ENCODE measurements around the gene ANP32E. TPM values are rescaled to one million over a fixed set of nuclear protein-coding genes. Genes with fewer than 3 reads are reported as not detected.
"Not testable (repeated sequence)": the region's sequence is repeated elsewhere in the genome, so short reads cannot be mapped to it uniquely, and the experiment has no call there.

The ANP32E gene
- polyA plus RNA-seq, 12 donors, result 37.3 to 90.5 (median 50.1) TPM; not detected in 1

DNA sequence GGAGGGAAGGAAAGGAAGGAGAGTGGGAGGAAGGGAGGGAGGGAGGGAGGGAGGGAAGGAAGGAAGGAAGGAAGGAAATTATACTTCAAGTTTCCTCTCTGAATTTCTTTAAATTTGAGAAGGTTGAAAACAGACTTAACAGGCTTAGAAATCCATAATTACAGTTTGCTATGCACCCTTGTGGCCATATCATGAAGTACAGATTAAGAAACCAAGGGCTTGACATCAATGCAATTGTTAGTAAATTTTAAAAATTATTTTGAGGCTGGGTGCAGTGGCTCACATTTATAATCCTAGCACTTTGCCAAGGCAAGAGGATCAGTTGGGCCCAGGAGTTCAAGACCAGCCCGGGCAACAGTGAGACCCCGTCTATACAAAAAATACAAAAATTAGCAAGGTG, 14.4 kb downstream of the ANP32E start:
- DNase-seq, result no peak

DNA sequence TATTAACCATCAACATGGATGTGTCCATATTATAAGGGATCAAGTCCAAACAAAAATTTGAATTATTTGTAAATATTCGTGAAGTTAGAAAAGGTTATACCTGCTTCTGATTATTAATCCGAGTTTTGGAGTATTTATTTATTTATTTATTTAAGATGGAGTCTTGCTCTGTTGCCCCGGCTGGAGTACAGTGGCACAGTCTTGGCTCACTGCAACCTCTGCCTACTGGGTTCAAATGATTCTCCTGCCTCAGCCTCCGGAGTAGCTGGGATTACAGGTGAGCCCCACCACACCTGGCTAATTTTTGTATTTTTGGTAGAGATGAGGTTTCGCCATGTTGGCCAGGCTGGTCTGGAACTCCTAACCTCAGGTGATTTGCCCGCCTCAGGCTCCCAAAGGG, 20.1 kb downstream of the ANP32E start:
- not testable (repeated sequence) for DNase-seq

DNA sequence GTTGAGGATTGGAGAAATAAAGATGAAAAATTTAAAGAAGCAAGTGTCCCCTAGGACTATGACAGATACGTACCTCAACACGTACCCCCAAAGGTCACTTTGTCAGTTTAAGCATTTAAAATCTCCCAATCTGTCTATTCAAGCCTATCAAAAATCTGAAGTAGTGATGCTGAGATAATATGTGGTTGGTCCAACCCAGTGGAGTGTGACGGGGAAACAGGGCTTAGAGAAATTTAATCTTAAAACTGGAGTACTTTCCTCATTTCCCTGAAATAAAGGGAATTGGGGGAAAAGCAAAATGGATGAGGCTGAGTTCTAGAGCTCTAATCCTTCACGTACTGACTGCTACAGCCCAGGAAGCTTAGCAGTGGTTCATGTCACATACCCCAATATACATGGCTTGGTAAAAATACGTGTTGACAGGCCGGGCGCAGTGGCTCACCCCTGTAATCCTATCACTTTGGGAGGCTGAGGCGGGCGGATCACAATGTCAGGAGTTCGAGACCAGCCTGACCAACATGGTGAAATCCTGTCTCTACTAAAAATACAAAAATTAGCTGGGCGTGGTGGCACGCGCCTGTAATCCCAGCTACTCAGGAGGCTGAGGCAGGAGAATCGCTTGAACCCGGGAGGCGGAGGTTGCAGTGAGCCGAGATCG, 21.7 kb downstream of the ANP32E start:
- DNase-seq, result not testable (repeated sequence)

DNA sequence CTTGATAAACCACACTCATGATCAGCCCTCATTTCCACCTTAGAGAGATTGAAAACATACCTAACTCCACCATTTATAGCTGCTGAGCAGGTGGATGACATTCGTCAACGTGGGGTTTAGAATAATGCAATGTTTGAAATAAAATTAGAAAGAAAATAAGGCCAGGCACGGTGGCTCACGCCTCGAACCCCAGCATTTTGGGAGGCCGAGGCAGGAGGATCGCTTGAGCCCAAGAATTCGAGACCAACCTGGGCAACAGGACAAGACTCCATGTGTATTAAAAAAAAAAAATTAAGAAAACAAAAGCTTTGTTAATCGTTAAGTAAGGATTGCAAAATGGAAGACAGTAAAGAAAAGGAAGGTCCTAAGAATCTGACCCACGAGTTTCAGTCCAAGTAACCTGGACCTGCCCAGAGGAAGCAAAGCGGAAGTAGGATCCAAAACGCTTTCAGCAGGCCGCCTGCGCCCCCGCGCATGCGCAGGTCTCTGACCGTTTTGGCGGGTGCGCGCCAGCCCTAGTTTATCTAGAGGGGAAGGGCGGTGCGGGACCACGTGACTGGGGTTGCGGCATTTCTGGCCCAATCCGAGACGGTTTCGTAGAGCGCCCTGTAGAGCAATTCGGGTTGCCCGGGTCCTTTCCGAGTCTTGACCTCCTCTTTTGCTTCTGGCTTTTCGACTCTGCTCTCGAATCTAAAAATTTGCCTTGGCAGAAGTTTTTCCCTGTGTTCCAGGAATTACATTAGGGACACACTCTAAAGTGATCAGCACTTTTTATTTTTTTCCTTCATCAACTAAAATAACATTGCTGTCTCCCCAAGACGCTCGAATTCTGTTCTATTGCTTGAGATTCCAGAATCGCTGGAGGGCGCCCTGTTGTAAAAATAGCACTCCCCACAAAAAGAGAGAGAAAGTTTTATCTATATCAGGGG, 22.5 kb downstream of the ANP32E start:
- peak; percentile 95 for DNase-seq

DNA sequence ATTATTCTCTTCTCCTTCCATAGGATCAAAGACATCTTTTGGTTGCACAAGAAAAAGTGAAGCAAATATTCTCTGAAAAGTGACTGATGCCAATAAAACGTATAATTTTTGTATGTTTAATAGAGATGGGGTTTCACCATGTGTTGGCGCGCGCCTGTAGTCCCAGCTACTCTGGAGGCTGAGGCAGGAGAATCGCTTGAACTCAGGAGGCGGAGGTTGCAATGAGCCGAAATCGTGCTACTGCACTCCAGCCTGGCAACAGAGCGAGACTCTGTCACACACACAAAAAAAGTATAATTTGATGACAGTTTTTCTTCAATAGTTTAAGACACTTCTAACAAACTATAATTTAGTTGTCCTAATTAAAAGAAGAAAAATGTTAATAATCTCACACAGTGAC, 23.8 kb downstream of the ANP32E start:
- no peak for DNase-seq

DNA sequence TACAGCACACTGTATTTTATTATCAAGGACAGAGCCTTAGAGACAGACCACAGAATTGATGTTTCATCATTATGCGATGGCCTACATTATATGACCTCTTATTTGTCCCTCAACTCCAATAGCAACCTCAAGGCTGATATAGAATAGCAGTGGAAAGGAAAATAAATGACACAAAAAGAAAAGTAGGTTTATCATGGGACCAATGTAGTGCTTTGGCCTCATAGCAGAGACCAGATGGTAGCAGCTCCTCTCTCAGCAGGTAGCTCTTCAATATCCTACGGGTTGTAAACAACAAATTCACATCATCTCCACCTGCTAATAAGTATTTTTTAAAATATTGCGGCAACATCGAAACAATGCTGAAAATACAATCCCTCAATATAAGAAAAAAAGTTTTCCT, 25.2 kb downstream of the ANP32E start:
- no peak for DNase-seq

DNA sequence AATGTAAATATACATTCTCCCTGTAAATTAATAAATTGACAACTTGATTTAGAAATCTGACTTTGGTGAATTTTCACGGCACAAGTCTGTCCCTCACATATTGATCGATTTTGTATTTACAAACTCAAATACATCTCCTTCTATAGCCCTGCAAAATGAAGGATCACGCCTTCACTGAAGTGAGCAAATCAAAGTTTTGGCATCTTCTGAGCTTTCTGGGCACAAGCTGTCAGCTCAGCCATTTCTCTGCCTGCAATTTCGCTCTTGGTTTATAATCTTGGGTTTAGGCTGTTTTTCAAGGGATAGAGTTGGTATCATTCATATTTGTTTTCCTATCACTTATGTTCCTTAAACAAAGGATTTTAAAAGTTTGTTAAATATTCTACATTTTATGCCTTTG, 25.8 kb downstream of the ANP32E start:
- no peak for DNase-seq

DNA sequence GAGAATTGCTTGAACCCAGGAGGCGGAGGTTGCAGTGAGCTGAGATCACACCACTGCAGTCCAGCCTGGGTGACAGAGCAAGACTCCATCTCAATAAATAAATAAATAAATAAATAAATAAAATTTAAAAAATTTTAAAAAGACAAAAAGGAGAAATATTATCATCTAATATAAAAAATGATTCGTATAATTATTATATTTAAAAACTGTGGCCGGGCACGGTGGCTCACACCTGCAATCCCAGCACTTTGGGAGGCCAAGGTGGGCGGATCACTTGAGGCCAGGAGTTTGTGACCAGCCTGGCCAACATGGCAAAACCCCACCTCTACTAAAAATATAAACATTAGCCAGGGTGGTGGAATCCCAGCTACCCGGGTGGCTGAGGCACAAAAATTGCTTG, 27.5 kb downstream of the ANP32E start:
- DNase-seq, result not testable (repeated sequence)

DNA sequence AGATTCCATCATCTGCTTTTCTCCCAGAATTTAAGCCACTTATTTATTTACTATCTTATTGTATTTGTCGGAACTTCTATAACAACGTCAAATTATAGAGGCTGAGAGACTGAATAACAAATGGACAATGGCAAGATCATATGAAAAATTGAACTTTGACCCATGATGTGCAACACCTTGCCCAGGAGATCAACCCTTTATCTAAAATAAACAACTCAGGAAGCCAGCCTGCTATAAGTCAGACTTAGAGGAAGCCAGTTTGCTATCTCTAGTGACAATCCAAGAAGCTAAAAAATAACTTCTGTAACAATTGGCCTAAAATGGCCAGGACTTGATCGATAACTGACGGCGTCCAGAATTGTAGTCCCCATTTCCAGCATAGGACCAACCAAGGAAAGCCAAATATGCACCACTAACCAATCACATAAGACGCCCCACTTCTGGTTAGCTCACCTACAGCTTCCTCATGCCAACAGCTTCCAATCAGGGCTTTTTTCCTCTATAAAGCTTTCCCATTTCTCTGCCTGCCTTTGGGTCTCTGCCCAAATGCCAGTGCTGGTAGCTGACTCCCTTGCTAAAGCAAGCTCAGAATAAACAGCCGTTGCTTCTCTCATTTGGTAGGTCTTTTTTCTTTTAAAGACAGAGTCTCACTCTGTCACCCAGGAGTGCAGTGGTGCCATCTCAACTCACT, 28.5 kb downstream of the ANP32E start:
- DNase-seq, result no peak

DNA sequence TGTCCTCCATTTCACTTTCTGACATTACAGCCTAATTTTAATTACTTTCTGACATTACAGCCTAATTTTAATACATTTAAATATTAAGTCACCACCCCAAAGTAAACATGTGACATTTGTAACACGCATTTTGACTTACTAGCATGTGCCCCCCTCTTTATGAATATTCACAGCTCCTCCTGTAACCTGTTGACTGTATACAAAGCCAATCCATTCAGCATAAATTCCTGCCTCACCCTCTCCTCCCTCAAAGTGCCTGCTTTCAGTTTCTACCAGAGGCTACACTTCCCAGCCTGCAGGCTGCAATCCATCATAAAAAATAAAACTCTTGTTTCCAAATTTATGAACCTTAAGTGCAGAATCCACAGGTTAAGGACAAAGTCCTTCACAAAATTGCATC, 39.5 kb downstream of the ANP32E start:
- DNase-seq, result no peak

DNA sequence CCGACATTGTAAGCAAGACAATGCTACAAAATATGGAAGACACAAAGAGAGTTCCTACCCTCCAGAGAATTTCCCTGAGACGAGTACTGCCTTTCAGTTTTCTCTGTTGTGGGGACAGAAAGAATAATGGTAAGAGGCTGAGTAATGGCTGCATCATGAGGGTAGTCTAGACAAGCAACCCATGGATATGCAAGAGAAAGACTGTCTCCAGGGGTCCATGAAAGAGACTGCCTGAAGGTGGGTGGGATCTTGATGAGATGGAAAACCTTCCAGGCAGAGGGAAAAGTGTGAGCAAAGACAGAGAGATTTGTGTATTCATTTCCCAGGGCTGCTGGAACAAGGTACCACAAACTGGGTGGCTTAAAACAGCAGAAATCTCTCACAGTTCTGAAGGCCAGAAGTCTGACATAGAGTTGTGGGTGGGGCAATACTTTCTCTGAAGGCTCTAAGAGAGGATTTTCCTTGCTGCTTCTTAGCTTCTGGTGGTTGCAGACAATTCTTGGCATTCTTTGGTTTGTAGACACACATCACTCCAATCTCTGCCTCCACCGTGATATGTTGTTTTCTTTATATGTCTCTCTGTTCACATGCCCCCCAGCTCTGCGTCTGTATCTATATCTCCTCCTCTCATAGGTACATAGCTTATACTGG, 41.4 kb downstream of the ANP32E start:
- DNase-seq, result no peak

DNA sequence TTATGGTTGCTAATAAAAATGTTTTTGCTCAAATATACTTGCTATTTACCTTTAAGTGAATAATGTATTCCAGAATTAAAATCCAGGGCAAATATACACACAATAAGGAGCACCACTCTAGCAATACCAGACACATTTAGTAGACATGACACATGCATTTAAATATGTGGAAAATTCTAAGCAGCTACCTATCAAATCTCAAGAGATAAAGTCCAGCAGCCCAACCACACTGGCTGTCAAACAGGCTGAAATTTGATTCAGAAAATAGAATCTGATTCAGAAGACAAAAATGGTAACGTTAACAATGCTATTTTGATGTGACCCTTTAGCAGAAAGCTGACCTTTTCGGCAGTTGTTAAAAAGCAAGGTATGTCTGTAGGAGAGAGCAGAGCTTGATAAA, 43.9 kb downstream of the ANP32E start:
- DNase-seq, result no peak

DNA sequence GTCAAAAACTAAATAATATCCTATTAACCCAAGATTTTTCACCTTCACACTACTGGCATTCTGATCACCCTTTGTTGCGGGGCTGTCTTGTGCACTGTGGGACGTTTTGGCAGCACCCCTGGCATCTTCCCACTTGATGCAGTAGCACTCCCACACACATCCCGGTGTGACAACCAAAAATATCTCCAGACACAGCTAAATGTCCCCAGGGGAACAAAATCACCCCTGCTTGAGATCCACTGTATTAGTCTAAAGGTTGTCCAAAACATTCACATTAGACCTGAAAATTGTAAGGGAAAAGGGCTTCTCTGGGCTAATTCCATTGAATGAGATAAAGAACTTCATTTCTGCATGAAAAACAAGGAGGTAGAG, 48.4 kb downstream of the ANP32E start:
- DNase-seq, result no peak

DNA sequence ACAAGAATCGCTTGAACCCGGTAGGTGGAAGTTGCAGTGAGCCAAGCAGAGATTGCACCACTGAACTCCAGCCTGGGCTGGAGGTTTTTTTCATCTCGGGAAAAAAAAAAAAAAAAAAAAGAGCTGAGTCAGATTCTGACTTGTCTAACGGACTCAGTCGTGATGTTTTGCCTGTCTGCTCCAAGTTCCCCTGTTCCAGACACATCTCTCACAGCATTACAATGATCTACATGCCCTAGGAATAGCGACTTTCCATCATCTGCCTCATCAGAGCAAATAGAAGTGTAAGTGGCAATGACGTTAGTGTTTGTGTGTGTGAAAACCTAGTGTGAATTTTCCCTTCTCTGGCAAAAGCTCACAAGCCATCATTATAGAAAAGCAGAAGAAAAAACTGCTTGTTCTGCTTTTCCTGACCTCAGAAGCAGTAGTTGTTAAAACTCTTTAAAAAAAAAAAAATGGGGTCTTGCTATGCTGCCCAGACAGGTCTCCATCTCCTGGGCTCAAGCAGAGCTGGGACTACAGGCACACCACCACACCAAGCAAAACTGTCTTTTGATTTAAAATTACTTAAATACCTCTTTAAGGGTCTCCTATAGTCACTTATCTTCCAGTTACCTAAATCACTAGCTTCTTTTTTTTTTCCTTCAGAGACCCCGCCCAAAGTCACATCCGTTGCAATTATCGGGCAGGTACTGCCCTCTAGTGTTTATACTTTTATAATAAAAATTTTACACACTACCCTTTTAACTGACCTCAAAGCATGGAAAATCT, 48.9 kb downstream of the ANP32E start:
- DNase-seq, result peak; percentile 51

DNA sequence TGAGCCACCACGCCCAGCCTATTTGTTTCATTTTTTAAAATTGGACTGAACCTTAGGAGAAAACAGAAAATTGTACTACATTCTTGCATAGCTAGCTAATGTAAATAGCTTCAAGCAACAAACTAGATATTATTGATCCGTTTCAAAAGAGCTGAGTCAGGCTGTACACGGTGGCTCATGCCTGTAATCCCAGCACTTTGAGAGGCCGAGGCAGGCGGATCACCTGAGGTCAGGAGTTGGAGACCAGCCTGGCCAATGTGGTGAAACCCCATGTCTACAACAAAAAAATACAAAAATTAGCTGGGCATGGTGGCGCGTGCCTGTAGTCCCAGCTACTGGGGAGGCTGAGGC, 49.5 kb downstream of the ANP32E start:
- not testable (repeated sequence) for DNase-seq

DNA sequence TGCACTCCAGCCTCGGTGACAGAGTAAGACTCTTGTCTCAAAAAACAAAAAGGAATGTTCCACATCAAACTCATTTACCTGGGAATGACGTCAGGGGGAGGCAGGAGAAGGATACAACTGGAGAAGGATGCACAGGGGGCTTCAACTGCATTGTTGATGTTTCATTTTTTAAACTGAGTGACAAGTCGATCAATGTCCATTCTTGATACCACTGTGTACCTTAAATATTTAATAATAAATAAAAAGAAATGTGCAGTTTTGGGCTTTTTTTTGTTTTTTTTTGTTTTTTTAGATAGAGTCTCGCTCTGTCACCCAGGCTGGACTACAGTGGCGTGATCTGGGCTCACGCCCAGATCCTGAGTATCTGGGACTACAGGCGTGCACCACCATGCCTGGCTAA, 50.4 kb downstream of the ANP32E start:
- no peak for DNase-seq

DNA sequence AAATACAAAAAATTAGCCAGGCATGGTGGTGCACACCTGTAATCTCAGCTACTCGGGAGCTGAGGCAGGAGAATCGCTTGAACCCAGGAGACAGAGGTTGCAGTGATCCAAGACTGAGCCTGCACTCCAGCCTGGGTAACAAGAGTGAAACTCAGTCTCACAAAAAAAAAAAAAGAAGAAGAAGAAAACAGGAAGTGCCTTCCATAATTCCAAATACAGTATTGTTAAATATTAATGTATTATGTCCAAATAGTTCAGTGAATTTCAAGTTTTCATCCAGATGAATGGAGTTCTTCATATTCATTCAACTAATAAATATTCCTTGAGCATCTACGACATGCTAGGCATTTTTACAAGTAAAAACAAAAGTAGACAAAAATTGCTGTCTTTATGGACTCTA, 52.9 kb downstream of the ANP32E start:
- DNase-seq, result no peak

DNA sequence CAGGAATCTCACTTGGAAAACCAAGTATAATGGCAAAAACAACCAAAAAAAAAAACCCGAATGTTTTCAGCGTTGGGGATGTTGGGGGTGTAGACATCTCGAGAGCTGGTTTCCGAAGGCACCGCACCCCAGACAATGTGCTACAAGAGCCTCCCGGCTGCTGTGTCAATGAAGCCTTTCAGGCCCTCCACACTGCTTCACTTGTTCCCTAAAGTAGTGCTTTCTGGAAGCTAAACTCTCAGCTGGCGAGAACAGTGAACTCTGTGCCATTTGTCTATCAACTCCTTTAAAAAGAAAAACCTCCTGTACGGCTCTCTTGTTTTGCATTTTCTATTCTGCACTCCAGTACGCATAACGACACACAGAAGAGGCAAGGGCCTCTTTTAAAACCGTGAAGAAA, 53.7 kb downstream of the ANP32E start:
- DNase-seq, result no peak

DNA sequence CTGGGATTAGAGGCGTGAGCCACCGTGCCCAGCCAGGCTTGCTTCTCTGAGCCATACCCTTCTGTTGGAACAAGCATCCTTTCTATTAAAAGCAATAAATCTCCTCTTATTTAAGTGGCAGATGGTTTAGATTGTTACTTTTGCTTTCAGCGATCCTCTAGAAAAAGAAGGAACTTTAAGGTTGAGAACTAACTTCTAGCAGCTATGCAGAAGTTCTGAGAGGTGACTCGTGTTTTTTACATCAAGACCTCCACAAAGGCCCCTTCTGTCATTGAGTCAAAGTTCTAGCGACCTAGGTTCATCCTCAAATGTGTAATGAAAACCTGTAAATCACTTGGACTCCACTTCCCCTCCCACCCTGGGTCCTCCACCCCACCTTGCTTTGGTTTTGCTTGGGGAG, 55.4 kb downstream of the ANP32E start:
- no peak for DNase-seq

DNA sequence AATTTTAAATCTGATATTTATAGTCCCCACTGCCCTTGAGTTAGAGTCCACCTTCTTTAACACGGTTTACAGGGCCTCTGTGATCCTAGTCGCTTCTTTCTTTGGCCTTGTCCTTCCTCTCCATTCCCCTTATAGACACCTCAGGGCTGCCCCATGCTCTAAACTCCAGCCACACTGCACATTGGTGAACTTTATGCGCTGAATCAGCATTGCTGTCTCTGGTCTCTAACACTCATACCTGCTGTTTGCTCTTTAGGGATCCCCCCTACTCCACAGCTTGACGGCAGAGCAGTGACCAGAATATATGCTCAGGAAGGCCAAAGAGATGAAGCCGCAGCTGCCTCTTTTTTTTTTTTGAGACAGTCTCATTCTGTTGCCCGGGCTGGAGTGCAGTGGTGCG, 56.0 kb downstream of the ANP32E start:
- DNase-seq, result no peak

DNA sequence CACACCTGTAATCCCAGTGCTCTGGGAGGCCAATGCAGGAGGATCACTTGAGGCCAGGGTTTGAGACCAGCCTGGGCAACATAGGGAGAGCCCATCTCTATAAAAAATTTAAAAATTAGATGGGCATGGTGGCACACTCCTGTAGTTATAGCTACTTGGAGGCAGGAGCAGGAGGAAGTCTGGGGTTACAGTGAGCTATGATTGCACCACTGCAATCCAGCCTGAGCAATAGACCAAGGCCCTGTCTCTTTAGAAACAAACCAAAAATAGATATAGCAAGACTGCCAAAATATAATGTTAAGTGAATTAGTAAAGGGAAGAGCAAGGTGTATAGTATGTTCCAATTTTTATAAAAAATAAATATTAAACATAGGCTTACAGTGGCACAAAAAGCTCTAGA, 57.4 kb downstream of the ANP32E start:
- DNase-seq, result no peak

DNA sequence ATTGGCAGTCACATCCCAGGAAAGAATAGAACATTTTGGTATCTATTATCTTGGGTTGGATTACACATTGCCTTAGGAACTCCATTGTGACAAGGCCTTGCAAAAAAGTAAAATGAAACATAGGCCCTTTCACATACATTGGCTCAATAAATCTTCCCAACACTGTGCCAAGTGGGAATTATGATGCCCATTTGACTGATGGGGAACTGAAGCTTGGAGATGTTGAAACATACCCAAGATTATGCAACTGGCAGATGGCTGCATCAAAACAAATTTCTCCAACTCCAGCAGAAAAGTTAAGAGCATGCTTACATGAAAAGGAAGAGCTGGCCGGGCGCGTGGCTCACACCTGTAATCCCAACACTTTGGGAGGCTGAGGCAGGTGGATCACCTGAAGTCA, 59.3 kb downstream of the ANP32E start:
- DNase-seq, result no peak

Measured in muscle of arm (tissue), 12 donors.